Measurements from ENCODE around the gene NPPC.
"Not testable (repeated sequence)": the region's sequence is repeated elsewhere in the genome, so short reads cannot be mapped to it uniquely, and the experiment has no call there.

Gene NPPC

DNA sequence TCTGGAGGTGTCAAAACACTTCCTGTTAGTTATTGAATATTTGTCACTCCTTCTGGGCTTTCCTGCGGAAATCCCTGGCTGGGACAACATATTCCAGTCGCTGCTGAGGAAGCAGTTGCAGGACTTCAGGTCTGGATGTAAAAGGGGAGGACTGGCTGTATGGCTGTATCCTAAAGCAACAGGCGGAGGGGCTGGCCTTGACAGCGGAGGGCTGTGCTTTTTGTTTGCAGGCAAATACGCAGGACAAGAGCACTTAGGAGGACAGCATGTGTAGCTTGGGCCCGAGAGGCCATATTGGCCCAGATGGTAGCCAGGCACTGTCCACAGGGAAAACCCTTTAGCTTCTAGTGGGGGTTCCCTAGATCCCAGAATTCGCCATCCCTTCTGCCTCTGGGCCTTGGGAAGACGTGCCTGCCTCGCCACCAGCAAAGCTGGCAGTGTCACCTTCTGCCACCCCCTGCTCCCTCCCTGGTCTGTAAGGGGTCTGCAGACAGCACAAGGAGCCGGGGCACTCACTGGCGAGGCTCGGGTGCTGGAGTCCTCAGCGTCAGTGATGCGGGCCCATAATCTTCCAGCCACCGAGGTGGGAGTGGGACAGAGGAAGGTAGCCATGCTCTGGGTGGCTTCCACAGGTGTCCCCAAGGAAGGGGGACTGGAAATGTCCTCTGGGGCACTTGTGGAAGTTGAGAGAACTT, 6.7 kb downstream of the NPPC start:
- no peak for FAIRE-seq

DNA sequence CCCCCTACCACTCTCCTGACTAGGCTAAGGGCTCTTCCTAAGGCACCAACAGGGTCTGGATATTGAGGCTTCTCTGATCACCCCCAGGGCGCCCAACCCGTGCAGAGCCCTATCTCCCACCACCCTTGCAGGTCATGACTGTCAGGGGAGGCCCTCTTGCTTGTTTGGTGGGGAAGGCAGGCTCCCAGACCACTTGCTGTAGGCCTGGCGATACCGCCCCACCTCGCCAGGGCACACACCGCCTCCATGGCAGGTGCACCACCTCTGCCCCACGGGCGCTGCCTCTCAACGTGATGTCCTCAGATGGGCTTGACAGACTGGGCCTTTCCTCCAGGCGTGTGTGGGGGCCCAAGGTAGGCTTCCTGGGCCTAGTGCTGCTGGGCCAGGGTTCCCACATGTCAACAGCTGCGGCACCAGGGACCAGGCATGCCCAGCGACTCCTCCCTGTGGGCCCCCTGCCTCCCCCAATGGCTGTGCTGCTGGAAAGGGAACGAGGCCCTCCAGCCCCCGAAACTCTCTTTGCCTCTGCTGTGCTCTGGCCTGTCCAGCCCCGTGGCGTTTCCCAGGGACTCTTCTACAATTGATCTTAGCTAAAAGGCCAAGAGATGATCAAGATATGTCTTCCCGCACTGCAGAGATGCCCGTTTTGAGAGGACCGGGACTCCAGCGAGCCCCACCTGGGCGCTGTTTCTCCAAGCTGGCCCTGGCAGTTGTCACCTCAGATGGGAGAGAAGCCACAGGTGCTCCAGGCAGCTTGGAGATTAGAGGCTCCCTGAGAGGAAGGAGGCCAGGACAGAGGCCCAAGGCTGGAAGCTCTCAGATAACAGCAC, 7.5 kb downstream of the NPPC start:
- FAIRE-seq, result no peak

DNA sequence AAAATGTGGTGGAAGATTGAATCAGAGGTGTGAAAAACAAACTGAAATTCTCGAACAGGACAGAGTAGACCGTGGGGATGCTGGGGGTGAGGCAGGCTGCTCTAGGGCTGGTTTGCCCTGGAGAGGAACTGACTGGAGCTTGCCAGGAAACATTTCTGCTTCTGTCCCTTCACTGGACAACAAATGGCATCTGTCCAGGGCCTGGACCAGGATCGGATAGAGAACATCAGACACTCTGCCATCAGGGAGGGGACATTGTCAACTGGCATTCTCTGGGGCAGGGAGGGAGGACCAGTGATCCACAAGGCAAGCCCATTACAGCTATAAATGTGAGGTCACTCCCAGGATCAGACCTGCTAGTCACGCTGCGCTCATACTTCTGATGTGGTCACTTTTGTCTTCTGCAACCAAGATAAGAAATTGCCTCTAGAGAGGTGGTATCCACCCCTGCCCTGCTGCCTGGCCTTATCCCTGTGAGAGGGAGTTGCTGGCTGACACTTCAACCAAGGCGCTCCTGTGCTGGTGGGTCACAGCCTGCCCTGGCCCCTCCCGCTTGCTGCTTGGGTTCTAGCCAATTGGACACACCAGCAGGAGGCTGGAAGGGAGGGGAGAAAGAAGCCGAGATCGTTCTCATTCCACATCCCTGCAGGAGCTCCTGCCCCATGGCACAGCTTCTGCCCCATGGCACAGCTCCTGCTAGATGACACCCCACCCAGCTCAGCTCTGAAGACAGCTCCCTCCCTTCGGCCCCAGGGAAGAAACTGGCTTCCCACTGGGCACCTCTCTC, 8.7 kb downstream of the NPPC start:
- no peak for FAIRE-seq

DNA sequence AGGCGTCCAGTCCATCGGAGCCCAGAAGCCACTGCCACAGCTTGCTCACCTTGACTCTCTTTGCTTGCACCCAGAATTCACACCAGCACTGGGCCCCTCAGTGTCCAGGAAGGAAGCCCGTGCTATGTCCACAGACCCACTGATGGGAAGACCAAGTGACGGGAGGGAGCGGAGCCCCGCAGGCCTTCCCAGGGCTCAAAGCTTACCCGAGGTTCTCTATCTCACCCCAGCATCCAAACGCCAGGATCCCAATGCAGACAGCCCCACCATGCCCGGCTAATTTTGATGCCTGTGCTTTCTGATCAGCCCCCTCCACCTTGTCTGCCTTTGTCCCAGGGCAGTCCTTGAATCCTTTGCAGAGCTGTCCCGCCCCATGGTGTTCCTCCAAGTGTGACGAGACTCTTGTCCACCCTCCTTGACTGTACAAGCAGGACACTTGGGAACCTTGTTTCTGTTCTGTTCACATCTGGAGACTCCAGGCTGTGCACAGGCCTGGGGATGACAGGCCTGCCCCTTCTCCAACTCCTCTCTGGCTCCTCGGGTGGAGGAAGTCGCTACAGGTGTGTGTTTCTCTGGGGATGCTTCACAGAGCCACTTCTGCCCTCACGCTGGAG, 12.0 kb downstream of the NPPC start:
- no peak for FAIRE-seq

DNA sequence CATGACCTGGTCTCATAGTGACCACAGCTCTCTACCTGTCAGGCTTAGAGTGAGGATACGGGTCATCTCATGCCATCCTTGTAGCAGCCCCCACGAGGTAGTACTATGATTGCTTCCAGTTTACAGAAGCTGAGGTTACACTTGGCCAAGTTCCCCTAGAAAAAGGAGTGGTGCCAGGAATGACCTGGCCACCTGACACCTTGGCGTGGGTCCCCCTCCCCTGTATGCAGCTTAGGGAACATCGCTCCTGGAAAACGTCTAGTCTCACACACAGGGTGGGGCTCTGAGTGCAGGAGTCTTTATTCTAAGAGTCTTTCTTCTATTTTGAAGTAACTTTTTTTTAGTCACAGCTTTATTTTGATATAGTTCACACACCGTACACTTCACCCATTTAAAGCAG, 14.8 kb downstream of the NPPC start:
- no peak for FAIRE-seq

DNA sequence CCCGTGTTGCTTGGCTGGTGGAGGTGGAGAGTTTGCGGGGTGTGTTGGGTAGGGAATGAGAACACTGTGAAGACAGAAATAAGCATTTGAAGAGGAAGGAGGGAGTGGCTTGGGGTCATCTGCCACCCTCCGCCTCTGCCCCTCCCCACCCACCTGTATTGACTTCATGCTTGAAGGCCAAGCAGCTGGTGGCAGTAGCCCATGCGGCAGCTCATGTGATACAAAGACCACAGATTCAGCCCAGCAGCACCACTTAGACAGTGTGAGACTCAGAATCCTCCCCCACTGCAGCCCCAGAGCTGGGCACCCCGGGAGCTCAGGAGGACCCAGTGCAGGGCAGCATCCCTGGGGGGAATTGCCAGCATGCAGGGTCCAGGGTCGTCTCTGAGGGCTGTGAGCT, 15.4 kb downstream of the NPPC start:
- FAIRE-seq, result no peak

DNA sequence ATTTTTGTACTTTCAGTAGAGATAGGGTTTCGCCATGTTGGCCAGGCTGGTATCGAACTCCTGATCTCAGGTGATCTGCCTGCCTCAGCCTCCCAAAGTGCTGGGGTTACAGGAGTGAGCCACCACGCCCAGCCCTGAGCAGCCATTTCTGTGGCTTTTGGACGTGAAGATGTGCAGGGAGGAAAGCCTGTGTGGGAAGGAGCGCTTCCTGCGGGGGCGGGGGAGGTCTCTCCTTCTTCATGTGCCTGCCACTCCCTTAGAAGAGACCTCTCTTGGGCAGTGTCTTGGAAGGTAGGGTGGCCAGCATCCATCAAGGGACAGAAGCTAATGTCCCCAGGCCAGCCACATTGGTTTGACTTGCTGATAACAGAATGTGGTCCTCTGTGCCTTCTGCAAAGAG, 16.0 kb downstream of the NPPC start:
- not testable (repeated sequence) for FAIRE-seq

DNA sequence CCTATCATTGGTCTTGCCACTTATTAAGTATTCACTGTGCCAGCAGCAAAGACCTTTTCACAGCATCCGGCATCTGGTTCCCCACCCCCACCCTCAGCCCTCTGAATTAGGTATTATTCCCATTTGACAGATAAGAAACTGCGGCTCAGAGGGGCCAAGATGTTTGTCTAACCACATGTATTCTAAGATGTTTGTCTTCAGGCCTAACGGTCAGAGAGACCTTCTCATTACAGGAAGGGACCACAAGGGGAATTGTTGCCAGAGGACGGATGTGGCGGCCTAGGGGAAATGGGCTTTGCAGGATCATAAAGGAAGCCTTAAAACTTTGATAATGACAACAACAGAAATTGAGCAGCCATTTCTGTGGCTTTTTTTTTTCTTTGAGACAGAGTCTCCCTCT, 16.6 kb downstream of the NPPC start:
- no peak for FAIRE-seq

DNA sequence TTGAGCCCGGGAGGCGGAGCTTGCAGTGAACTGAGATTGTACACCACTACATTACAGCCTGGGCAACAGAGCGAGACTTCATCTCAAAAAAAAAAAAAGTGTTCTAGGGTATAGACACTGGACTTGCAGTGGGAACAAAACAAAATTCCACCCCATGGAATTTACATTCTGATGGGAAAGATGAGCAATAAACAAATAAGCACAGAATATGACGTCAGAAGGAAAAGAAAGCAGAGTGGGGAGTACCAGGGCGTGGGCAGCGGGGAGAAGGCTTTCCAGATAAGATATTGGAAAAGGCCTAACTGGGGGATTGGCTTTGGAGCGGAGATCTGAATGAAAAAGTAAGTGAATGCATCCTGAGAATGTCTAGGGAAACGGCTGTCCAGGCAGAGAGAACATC, 17.6 kb downstream of the NPPC start:
- no peak for FAIRE-seq

DNA sequence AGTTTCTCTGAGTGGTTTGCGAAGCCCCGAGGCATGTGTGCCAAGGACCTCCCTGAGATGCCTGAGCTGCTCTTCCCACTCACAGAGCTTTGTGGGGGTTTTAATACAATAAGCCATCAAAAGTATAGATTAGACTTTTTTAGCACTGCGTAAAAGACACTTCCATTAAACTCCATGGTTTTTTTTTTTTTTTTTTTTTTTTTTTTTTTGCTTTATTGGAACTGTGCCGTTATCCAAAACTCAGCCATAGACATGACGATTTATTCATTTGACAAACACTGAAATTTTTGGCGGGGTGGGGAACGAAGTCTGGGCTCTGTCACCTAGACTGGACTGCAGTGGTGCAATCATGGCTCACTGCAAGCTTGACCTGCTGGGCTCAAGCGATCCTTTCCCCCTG, 18.4 kb downstream of the NPPC start:
- FAIRE-seq, result no peak

DNA sequence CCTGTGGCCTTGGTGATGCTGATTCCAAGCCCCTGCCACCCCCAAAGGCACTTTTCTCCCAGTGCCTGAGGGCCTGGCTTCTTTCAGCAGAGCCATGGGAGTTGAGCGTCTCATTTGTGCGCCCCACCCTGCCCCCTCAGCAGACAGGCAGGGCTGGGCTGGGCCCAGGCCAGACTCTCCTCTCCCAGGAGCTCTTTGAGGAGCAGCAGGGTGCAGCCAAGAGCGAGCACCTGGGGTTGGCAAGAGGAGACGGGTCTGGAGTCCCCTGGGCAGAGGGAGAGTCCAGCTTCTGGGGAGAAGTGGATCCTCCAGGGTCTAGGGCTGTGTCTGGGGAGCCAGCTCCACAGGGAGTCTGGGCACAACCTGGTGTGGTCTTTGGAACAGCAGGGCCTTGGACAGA, 21.2 kb downstream of the NPPC start:
- no peak for FAIRE-seq

DNA sequence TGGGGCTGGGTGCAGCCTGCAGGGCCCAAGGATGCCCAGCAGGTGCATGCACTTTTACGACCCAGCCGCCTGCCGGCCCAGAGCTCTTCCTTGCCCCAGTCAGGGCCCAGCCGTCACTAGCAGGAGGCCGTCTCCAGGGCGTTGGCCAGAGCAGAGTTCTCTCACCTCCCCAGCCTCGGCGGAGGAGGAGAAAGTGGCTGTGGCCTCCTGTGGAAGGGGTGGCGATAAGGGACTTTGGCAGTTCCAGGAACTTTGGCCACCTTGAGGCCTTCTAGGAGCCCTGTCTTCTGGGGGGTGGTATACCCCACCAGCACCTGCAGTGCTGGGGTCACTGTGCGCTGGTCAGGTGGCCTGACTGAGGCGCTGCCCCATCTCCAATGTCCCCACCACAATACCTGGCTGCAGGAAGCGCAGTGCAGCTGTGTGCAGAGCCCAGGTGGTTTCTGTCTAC, 22.0 kb downstream of the NPPC start:
- FAIRE-seq, result no peak

DNA sequence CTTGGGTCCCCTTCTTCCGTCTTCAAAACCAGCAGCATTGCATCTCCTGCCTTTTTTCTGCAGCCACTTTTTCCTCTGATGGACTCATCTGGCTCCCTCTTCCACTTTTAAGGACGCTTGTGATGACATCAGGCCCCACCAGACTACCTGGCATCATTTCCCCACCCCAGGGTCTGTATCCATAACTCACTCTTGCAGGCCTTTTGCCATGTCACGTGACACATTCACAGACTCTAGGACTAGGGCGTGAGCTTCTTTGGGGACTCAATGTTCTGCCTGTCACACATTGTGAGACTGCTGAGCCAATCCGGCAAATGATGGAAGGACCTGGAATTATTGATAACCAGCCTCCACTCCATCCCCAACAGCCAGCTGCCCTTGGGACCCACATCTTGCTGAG, 23.6 kb downstream of the NPPC start:
- no peak for FAIRE-seq

DNA sequence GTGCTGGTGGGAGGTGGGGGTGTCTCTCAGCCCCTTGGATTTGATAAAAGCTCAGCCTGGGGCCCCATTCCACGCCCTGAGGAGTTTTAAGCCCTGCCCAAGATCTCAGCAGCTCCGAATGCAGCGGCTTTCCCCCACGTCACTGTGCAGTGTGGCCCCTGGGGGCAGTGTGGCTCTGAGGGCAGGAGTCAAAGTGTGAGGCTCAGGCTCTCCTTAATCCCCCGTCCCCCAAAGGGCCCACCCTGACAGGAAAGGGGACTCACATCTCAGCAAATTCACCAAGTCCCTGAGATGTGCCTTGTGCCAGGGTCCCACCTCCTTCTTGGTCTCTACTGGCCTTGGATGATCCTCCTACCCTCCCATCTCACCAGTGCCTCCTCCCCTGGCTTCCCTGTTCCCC, 25.2 kb downstream of the NPPC start:
- no peak for FAIRE-seq

DNA sequence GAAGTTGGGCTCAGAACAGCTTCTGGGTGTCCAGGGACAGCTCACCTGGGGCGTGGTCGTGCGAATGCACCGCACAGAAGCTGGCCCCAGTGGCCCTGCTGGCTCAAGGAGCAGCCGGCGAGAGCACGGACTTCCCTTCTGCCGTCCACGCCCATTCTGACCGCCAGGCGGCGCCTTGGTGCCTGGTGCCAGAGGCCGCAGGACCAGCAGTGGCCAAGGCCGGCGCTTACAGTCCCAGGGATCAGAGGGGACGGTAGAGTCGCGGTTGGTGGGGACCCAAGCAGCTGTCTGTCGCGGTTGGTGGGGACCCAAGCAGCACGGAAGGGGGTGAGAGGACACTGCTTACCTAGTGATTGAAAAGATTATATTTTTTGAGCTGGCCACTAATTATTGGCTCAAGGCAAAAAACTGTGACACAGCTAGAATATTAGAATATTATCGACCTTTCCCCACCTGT, 25.7 kb downstream of the NPPC start:
- FAIRE-seq, result no peak

DNA sequence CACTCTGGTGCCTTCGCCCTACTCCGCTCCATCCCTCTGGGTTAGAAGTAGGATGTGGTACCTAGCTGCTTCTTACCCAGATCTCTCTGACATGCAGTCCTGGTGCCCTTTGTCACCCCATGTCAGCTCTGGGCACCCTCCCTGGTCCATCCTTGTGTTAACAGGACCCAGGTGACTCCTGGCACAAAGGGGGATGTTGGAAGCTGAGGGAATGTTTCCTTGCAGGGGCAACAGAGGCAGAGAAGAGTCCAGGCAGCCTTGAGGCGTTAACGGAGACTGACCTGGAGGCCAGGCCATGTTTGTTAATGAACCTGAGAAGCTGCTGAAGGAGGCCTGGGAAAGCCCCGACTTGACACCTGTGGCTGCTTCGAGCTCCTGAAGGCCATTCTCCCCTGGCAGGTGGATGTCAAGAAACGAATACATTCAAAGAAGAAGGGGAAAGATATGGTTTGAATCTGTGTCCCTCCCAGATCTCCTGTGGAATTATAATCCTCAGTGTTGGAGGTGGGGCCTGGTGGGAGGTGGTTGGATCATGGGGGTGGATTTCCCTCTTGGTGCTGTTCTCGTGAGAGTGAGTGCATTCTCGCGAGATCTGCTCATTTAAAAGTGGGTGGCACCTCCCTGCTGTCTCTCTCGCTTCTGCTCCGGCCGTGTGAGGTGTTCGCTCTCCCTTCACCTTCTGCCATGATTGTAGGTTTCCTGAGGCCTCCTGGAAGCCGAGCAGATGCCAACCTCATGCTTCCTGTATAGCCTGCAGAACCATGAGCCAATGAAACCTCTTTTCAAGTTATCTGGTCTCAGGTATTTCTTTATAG, 31.4 kb downstream of the NPPC start:
- no peak for FAIRE-seq

DNA sequence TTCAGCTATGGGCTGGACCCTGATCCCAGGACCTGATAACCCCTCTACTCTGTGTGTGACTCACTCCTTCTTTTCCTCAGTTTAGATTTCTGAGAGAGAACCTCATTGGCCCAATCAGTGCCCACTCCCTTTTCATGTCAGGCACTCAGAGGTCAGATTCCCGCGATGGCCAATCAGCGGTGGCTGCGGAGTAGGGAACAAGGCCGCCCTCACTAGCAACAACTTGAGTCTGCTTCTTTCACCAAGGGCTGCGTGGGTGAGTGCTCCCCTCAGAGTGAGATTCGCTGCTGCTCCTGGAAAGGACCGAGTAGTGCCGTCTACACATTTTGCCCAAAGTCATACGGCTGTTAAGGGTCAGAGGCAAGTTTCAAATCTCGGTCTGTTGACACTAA, 34.7 kb downstream of the NPPC start:
- no peak for FAIRE-seq

DNA sequence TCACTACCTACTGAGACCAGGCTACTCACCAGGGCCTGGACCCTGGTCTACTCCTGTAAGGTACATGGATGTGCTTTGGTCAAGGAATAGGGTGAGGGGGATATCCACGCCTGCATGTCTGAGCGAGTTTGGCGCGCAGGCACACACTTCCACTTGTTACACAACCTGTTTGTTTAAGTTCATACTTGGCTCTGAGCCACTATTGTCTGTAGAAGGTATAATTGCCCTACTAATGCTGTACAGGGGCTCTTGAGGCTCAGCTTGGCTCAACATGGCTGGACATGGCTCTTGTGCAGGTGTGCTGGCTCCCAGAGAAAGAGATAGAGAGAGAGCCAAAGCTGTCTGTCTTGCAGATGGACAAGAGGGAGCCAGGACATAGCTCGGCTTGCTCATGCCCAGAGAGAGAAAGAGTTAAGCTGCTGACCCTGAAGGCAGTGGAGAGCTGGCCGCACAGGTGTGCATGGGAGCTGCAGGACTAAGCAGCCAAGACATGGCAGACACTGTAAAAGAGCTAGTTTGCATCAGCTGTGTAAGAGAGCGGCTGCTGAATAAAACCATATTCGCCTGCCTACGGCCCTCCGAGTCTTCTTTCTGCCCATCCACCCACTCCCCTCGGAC, 35.2 kb downstream of the NPPC start:
- no peak for FAIRE-seq

DNA sequence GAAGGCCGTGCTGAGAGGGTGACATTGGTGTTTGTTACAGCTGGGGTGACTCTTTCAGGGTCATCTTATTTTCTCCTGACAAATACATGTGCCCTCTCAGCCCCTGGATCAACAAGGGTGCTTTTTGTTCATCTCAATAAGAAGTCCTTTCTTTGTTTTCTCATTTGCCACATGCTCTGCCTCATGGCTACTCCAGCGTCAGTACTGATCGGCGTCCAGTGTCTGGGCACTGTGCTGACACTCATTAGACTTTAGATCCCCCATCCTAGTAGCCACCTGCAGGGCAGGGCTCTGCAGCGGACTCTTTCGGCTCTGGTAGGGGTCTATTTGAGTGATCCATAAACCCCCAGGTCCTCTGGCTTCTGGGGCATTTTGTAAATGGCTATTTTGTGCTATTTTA, 38.4 kb downstream of the NPPC start:
- no peak for FAIRE-seq

DNA sequence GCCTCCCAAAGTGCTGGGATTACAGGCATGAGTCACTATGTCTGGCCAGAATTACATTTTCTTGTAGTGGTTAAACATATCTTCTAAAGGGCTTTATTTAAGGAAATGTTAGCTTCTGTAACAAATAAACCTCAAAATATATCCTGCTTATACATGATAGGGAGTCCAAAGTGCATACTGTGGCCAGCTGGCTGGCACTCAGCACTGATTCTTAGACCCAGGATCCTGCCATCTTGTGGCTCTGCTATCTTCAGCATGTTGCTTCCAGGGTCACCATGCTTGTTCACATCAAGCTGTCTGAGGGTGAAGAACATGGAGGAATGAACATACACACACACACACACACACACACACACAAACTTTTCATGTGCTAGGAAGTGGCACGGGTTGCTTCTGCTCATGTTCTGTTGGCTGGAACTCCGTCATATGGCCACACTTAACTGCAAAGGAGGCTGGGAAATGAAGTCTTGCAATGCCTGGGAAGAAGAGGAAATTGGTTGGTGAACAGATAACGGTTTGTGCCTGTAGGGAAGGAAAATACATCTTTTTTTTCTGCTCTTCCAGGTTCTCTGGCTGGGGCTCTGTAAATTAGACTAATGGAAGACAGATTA, 40.0 kb downstream of the NPPC start:
- no peak for FAIRE-seq

DNA sequence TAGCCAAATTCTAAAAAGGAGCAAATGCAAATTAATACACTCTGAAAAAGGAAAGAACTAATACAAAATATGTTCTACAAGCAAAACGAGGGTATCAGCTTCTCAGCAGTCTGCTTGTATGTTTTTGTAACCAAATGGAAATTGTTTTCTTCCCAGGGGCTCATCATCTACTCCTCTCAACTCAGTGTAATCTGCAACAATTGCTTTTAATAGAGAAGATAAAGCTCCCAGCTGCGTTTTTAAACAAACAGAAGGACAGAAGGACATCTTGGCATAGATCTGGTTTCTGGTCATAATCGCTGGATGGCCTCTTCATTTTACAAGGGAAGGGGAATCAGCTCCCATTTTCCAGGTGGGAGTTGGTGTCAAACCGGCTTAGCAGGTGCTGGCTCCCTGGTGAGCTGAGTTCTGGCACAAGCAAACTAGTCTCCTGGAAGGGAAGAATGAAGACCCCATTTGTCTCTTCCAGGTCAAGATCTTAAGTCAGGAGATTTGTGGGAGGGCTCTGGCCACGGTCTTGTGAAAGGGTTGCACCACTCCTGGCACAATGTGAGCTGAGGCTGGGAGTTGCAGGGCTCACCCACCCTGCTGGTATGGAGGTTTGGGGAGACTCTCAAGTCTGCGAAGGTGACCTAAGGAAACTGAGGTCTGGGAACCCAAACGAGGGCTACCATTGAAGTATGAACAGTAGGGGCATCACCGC, 41.6 kb downstream of the NPPC start:
- FAIRE-seq, result no peak
